Sciatic nerve (tissue), 2 donors: Measurements from ENCODE around the gene MRPL24. TPM values are rescaled to one million over a fixed set of nuclear protein-coding genes. Genes with fewer than 3 reads are reported as not detected.

Experiments used
- ATAC-seq: fragments of 200-7000 bp; cut with Tn5 transposase; one replicate; pipeline ENCODE4 v1.9.1; 2020; ENCODE audit warnings: mild to moderate bottlenecking, moderate library complexity
- DNase-seq: peaks from one replicate; pipeline ENCODE4 v3.0.0-alpha.2; 2020; ENCODE audit warnings: low spot score
- intact Hi-C: fragments of 100-400 bp; cut with DNase I; formaldehyde crosslinking; loops from one replicate; pipeline ENCODE4 v1.14.2; 2022
- total RNA-seq: library from RNA; stranded (reverse); fragmentation: NEBNext Ultra II Directional; extraction: Animal tissue kit (Norgen Biotek cat#: 25700); gene quantifications from one replicate; pipeline ENCODE4 v1.2.1, GENCODE V29; 2021
- donor health status: DM: no; HTN: no; CAD: no.
- donor health status: DM: no; HTN: no; CAD: no.

The MRPL24 gene
- total RNA-seq, 1 donor from 2014 or later = 59.5 TPM

DNA sequence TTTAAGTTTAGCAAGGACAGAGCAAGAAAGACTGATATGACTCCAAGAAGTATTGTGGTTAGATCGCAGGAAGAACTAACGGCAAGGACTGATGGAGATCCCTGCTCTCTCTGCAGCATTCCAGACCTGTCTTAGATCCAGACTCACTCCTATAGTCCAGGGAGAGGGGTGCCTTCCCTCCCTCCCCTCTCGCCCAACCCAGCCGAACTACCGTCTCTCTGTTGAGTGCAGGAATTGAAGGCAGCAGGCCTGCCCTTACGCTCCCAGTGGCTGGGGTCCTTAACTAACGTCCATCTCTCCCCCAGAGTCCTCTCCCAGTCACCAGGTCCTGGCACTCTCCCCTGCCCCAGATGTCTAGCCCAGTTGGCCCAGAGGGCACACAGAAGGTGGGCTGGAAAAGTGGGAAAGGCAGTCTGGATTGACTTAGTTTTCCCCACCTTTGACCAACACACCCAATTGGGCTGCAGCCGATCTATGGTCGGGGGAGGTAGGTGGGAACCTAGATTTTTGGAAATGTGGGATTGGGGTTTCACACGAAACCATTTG, 36.6 kb downstream of the MRPL24 start:
- DNase-seq = no peak
- no peak for ATAC-seq
- intact Hi-C loops = no loop called here

DNA sequence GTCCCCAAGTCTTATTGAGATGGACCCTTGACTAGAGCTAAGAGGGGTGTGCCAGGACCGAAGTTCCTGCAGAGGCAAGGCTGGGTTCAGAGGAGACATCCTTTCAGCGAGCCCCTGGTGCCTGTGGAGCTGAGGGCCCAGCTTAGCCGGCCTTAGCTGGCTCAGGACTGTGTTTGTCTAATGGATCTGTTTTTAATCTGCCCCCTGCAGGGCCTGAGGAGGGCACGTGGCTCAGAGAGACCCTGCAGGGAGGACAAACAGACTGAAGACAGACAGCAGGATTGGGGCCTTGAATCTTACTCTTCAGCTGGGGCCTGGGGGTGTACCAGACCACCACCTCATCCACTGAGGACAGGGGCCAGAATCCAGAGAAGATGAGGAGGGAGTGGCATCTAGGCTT, 37.1 kb downstream of the MRPL24 start:
- ATAC-seq (no peak), DNase-seq (no peak)
- intact Hi-C loops = no loop called here

DNA sequence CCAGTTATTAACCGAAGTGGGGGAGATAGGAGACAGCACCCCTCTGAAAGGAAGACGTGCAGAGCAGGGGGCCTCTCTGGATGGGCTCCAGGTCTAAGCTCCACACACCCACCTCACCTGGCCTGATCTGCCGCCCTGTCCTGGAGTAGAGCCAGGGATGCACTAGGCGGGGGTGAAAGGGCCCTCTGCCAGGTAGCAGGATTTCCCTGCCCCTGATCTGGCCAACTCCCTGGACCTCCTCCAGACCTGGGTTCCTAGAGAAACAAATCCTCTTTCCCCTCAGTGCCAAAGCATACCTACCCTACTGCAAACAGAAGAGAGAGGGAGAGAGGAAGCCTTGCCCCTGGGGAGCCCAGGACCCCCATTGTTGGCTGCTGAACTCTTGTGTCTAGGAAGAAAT, 37.6 kb downstream of the MRPL24 start:
- intact Hi-C loops = no loop called here
- DNase-seq (no peak), ATAC-seq (no peak)

DNA sequence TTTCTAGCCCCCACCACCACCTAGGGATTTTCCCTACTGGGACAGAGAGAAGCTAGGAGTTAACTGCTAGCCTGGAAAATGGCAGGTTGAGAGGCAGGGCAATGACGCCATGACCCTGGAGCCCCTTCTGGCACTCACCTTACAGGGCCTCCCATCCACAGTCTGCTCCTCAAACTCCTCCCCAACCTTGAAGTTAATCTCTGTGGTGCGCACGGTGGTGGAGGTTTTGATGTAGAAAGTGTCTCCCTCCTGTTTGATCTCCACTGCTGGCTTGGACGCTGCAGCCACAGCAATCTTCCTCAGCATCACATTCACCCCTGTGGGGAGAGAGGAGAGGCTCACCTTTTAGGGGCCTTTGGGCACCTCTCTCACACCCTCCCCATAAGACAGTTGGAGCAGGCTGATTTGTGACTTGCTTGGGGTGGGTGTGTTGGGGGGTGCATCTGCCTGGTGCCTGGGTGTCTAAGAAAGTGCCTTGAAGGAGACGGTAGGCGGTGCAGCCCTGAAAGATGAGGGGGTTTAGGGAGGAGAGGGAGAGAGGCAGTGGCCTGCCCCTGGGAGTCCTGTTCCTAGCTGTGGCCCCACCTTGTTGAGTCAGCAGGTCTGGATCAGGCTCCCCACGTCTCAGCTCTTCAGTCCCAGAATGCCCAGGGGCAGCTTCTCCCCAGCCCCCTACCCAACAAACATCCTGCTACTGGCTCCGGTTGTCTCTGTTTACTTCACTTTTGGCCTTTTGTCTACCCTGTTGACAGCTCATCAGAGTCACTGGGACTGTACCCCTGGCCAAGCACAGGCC, 40.0 kb downstream of the MRPL24 start:
- ATAC-seq = no peak

DNA sequence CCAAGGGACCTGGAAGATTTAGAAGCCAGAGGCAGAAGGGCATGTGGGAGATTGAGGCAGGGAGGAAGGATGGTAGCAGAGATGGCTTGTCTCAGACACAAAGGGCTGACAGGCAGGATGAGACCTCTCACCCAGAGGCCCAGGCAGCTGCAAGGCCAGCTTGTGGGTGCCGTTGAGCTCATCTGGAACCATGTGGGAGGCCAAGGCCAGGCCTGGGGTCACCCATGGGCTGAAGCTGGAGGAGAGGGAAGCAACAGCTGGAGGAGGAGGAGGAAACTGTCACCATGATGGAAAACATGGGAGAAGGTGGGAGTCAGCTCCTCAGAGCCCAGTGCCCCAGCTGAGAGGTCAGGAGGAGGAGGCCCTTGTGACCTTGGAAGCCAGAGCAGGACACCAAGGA, 41.9 kb downstream of the MRPL24 start:
- ATAC-seq (no peak), DNase-seq (no peak)
- intact Hi-C loops = loop anchor here (10.0 kb wide), 1 partner anchor 166 kb away; the partner anchor contains the start of gene NTRK1

More for the DNA sequence above, 40.0 kb downstream of the MRPL24 start:
- DNase-seq = no peak
- intact Hi-C loops = no loop called here

DNA sequence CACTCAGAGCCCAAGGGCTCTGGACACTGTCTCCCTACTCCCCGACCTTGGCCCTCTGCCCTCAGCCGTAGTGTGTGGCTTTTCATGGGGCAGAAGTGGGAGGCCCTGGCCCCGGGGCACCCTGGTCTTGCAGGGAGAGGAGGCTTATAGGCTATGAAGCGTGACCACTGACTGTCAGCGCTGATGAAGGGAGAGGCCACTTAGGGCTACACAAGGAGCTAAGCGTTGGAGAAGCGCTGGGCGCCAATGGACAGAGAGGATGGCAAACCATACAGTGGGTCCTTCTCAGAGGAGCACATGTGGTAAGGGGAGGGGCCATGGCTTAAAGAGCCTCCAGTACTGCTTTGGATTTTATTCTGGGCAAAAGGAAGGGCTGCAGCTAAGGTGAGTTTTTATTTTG, 43.4 kb downstream of the MRPL24 start:
- DNase-seq (no peak), ATAC-seq (no peak)
- intact Hi-C loops = loop anchor here (10.0 kb wide), 1 partner anchor 167 kb away; the partner anchor contains the start of gene NTRK1

DNA sequence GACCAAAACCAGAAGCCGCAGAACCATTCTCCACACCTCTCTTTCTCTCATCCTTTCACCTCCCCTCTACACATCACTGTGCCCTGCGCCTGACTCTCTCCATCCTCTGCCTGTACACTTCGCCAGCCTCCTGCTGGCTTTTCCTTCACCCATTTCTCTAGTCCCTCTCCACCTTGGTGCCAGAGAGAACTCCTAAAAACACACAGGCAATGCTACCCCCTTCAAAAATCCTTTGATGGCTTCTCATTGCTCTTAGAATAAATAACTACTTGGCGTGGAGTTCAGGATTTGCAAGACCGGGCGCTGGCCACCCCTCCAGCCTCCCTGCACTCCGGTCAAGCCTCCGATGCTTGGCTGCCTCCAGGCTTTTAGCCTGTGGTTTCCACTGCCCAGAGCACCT, 44.1 kb downstream of the MRPL24 start:
- no peak for DNase-seq
- no peak for ATAC-seq
- intact Hi-C loops = loop anchor here (10.0 kb wide), 1 partner anchor 168 kb away; the partner anchor contains the start of gene NTRK1

DNA sequence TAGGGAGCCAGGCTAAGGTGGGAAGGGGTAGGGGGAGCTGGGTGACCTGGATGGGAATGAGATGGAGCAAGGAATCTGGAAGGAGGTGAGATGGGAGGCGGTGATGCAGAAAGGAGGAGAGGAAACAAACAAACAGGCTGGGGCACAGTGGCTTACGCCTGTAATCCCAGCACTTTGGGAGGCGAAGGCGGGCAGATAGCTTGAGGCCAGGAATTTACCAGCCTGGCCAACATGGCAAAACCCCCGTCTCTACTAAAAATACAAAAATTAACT, 46.3 kb downstream of the MRPL24 start:
- ATAC-seq = no peak
- DNase-seq = no peak
- intact Hi-C loops = loop anchor here (10.0 kb wide), 1 partner anchor 170 kb away; the partner anchor contains the start of gene NTRK1

DNA sequence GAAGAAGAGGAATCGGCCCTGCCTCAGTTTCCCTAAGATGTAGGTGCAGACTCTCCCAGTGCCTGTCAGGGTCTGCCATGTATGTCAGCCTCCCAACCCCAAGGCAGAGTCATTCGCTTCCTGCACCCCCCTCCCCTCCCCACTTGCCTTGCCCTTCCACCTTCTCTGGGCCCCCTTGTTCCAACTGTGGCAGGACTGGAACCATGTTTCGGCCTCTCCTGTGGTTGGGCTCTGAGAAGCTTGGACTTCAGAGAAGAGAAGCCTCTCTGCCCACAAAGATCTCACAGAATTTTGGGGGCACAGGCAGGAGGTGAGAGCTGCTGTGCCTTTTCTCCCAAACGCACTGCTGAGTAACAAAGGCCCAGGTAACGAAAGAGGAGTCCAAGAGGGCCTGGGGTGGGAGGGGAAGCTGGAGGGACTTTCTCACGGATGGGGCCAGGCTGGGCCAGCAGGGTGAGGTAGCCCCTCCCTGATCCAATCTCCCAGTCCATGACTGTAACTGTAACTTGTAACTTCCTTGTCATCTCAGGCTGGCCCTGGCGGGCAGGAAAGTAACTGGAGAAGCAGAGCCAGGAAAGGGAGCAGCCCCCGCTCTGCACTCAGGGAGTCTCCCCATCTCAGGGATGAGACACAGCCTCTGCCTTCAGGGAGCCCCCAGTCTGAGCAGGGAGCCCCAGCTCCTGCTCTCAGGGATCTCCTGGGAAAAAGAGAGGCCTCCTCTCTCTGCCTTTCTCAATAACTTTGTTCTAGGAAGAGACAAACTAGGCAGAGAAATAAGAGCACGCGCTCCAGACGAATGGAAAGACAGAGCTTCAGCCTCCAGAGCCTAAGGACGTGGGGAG, 46.8 kb downstream of the MRPL24 start:
- intact Hi-C loops = loop anchor here (10.0 kb wide), 1 partner anchor 171 kb away; the partner anchor contains the start of gene NTRK1
- DNase-seq = no peak
- ATAC-seq = no peak

DNA sequence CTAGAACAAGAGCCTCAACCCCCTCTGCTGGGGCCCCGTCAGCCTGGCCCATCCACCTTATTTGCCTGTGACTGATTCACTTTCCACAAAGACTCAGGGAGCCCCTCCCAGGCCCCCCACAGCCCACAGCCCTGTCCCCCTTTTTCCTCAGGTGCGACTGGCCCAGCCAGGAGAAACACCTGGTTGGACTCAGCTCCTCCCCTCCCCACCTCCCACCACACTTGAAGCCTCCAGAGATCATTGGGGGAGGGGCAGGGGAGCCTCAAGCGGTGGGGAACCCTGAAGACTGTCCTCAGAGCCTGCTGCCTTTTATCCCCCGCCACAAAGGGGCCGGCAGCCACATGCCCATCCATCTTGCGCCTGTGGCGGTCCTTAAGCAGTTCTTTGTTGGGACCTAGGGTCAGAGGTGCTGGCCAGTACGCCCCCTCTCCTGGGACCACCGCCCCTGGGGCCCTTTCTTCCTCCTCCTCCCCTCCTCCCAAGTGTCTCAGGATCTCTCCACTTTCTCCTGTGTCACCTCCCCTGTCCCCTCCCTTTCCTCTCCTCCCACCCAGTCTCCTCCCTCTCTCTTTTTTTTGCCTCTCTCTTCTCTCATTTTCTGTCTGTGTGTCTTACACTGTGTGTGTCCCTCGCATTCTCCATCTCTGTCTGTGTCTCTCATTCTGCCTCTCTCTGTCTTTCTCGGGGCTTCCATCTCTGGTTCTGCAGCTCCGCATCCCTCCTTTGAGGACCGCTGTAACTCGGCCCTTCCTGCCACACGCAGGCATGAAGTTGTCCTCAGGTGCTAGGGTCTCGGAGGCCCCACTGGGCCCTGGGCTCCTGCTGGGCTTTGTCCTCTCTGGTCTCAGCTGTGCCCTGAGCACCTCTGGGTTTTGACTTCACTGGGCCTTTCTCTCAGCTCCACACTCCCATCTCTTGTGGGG, 47.7 kb downstream of the MRPL24 start:
- DNase-seq = no peak
- ATAC-seq = no peak
- intact Hi-C loops = loop anchor here (10.0 kb wide), 1 partner anchor 172 kb away; the partner anchor contains the start of gene NTRK1

DNA sequence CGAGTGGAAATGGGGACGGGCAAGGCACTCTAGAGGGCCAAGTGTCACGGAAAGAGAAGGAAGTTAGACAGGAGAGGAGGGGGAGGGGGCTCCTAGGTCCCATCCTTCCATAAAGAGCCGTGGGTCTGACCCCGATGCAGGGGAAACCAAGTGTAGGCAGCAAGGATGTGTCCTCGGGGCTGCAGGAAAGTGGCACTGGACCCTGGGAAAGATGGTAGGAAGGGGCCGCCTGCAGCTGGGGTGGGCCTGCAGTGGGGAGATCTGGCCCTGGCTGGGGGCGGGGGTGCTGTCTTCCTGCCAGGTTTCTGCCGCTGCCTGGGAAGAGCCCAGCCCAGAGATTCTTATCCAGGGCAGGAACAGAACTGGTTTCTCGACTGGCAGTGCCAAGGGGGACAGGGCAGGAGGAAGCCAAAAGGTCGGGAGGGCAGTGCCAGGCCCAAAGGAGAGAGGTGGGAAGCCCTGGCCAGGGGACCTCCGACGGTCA, 48.4 kb downstream of the MRPL24 start:
- ATAC-seq (no peak), DNase-seq (no peak)
- intact Hi-C loops = loop anchor here (10.0 kb wide), 1 partner anchor 172 kb away; the partner anchor contains the start of gene NTRK1

DNA sequence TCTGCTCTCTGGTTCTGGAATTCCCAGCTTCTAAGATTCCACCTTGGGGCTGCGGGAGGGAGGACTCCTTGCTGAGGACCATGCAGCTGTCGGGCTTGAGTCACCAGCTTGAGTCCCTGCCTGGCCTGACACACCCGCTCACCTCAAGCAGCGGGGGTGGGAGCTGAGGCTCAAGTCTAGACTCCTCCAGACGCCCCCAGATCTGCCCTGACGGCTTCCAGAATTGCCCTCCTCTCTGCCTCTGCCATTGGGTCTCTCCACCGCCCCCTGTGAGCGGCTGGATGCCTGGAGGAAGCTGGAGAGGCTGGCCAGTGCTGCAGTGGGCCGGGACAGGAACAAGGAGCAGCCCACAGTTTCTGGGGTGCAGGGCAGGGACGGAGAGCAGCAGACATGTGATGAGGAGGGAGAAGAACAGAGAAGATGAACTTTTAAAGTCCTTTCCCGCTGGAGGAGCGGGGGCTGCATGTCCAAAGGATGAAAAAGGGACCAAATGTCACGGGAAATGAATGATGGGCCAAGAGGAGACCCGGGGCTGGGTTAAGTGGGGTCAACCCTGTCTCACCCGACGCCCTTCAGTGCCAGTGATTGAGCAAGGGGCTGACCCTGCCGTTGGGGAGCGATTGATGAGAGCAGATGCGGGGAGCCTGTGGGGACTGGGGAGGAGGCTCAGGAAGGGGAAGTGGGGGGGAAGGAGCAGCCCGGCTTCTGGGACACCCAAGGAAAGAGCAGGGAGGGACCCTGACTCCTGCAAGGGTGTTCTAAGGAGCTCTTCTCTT, 49.0 kb downstream of the MRPL24 start:
- intact Hi-C loops = loop anchor here (10.0 kb wide), 1 partner anchor 173 kb away; the partner anchor contains the start of gene NTRK1
- DNase-seq (no peak), ATAC-seq (peak; percentile 20)

DNA sequence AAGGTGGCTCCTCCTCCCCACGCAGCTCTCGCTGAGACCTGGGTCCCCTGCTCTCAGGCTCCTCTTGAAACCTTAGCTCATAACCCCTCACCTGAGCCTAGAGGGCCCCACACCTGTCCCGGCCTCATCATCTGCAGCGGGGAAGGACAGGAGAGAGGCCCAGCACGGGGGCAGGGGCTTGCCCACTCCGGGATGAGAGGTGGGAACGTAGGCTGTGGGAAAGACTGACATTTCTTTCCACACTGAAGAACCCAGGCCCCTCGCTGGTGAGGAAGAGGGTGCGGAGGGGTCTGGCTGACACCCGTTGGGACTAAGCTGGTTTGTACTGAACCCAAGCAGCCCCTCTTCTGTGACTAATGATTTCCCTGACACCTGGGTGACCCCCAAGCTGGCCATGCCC, 49.7 kb downstream of the MRPL24 start:
- intact Hi-C loops = loop anchor here (10.0 kb wide), 1 partner anchor 174 kb away; the partner anchor contains the start of gene NTRK1
- DNase-seq = no peak
- no peak for ATAC-seq

DNA sequence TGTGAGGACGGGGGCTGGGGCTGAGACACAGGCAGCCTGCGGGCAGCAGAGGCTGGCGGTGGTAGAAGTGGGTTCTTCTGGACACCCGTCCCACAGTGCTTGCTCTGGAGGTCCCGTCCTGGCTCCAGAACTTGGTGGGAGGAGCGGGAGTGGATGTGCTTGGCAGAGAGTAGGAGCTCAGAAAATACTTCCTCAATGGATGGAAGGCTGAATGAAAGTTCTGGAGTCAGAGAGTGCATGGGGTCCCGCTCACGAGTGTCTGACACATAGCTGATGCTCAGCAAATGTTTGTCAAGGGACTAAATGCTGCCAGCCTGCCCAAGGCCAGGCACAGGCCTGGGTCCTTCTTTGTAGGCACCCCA, 50.2 kb downstream of the MRPL24 start:
- intact Hi-C loops = loop anchor here (10.0 kb wide), 1 partner anchor 174 kb away; the partner anchor contains the start of gene NTRK1
- DNase-seq (no peak), ATAC-seq (no peak)

DNA sequence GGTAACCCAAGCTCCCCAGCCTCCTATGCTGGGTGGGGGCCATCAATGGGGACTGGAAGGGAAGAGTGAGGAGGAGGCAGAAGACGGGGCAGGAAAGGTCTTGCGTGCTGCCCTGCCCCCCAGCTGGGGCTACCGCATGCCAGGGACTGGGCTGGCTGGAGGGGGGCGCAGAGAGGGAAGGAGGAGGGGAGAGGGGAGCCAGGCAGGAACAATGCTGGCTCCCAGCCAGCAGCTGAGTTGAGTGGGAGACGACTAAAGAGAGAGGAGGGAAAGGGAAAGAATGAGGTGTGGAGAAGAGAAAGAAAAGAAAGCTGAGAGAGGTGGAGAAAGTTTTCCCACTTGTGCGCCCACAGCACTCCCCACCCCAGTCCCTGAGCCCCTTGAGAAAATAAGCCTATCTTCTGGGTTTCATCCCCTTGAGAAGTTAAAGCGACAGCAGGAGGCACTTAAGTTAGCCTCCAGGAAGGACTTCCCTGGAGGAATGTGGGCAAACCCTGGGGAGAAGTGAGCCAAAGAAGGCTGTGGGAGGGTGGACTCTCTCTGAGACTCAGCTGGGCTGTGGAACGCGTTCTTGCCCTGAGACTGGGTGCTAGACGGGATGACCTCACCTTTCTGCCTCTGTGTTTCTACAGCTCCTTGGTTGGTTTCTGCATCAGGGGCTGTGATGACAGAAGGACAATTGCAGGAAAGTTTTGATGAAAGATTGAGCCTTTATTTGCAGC, 50.8 kb downstream of the MRPL24 start:
- DNase-seq (no peak), ATAC-seq (peak; percentile 5)
- intact Hi-C loops = loop anchor here (1.0 to 10.0 kb wide), 2 partner anchors 35 to 175 kb away; partner anchors contain the start of gene NTRK1

DNA sequence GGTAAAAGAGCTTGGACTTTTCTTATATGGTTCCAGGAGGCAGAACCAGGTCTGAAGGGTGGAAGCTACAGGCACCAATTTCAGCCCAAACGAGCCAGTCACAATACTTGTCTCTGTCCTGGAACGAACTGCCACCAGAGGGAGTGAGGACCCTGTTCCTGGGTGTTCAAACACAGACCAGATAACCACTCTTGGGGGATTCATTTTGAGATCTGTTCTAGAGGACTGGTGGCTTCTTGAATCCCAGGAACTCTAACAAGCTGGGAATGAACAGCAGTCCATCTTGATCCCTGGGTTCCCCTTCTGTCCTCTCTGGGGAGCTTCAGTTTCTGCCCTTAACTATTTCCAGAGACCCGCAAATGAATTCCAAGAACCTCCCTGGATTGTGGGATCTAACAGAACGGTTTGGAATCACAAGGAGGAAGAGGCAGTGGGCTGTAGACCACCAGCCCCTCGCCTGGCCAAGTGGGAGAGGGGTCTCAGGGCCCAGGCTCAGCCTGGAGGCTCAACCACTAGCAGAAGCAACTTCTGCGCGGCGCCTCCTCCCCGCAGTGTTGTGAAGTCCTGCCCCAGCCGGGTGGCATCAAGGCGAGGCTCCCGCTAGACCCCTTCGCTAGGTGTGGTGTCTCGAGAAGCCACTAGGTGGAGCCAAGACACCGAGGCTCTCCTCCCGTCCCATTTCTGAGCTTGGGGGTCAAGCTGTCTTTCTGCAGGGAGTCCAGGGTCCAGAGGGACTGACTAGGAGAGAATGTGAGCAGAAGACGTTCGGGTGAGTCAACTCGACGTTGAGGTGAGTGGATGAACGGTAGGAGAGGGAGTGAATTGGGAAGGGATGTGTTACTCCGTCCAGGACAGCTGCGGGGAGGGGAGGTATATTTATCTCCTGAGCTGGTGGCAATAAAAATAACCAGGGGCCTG, 51.6 kb downstream of the MRPL24 start:
- DNase-seq (peak; percentile 89), ATAC-seq (peak; percentile 95)
- intact Hi-C loops = loop anchor here (1.0 kb wide), 1 partner anchor 36 kb away; no protein-coding TSS in a partner anchor
